H9 (cell line): ENCODE results near the gene ADCY1. TPM values are rescaled to one million over a fixed set of nuclear protein-coding genes. Genes with fewer than 3 reads are reported as not detected.

ENCODE experiments used
- DNase-seq: peaks from one replicate; pipeline ENCODE4 v3.0.0-alpha.2; 2017
- H2AFZ ChIP-seq: one replicate; pipeline ENCODE4 v1.6.1; 2013; ENCODE audit warnings: mild to moderate bottlenecking, low read length, control low read depth, moderate library complexity
- H2AK5ac ChIP-seq: 2 replicates; pipeline ENCODE4 v1.6.1; 2013; ENCODE audit warnings: low read length, control low read depth, mixed read lengths; ENCODE audit not compliant: insufficient read length
- H2BK120ac ChIP-seq: one replicate; pipeline ENCODE4 v1.6.1; 2013; ENCODE audit warnings: low read depth, mild to moderate bottlenecking, low read length, control low read depth, inconsistent platforms; ENCODE audit not compliant: poor library complexity, severe bottlenecking
- H2BK12ac ChIP-seq: 2 replicates; pipeline ENCODE4 v1.6.1; 2013; ENCODE audit warnings: low read length, control low read depth, mixed read lengths, low read depth; ENCODE audit not compliant: insufficient read length
- H2BK15ac ChIP-seq: 2 replicates; pipeline ENCODE4 v1.6.1; 2013; ENCODE audit warnings: low read depth, low read length, control low read depth
- H2BK20ac ChIP-seq: one replicate; pipeline ENCODE4 v1.6.1; 2013; ENCODE audit warnings: low read depth, mild to moderate bottlenecking, low read length, control low read depth, inconsistent platforms; ENCODE audit not compliant: poor library complexity, severe bottlenecking
- H2BK5ac ChIP-seq: 2 replicates; pipeline ENCODE4 v1.6.1; 2013; ENCODE audit warnings: low read length, control low read depth, mixed read lengths; ENCODE audit not compliant: insufficient read length
- H3K14ac ChIP-seq: 2 replicates; pipeline ENCODE4 v1.6.1; 2013; ENCODE audit warnings: low read length, control low read depth; ENCODE audit not compliant: insufficient read depth
- H3K18ac ChIP-seq: 2 replicates; pipeline ENCODE4 v1.6.1; 2013; ENCODE audit warnings: low read depth, mild to moderate bottlenecking, mixed read lengths, low read length, control low read depth; ENCODE audit not compliant: insufficient read length
- H3K23ac ChIP-seq: 2 replicates; pipeline ENCODE4 v1.6.1; 2013; ENCODE audit warnings: low read length, control low read depth, mixed read lengths, low read depth; ENCODE audit not compliant: insufficient read length
- H3K23me2 ChIP-seq: 2 replicates; pipeline ENCODE4 v1.6.1; 2013; ENCODE audit warnings: low read depth, mild to moderate bottlenecking, mixed read lengths, low read length, control low read depth; ENCODE audit not compliant: insufficient read length, poor library complexity, severe bottlenecking
- H3K27ac ChIP-seq: 2 replicates; pipeline ENCODE4 v1.5.1; 2013; ENCODE audit warnings: low read length, control low read depth, mixed read lengths, low read depth; ENCODE audit not compliant: insufficient read length
- H3K27me3 ChIP-seq: 2 replicates; pipeline ENCODE4 v1.6.1; 2013; ENCODE audit warnings: low read length, control low read depth, inconsistent platforms; ENCODE audit not compliant: insufficient read depth
- H3K4ac ChIP-seq: 2 replicates; pipeline ENCODE4 v1.6.1; 2013; ENCODE audit warnings: low read depth, mild to moderate bottlenecking, control low read depth, inconsistent platforms, low read length, moderate library complexity
- H3K4me1 ChIP-seq: 2 replicates; pipeline ENCODE4 v1.6.1; 2013; ENCODE audit warnings: low read length, control low read depth, inconsistent platforms; ENCODE audit not compliant: insufficient read depth
- H3K4me2 ChIP-seq: 2 replicates; pipeline ENCODE4 v1.6.1; 2013; ENCODE audit warnings: low read length, control low read depth, mixed read lengths; ENCODE audit not compliant: insufficient read length, insufficient read depth
- H3K56ac ChIP-seq: 2 replicates; pipeline ENCODE4 v1.6.1; 2013; ENCODE audit warnings: low read depth, mild to moderate bottlenecking, mixed read lengths, low read length, control low read depth; ENCODE audit not compliant: insufficient read length
- H3K79me1 ChIP-seq: 2 replicates; pipeline ENCODE4 v1.6.1; 2013; ENCODE audit warnings: low read depth, mild to moderate bottlenecking, moderate library complexity, low read length, control low read depth, inconsistent platforms; ENCODE audit not compliant: insufficient read depth, poor library complexity, severe bottlenecking
- H3K79me2 ChIP-seq: 2 replicates; pipeline ENCODE4 v1.6.1; 2013; ENCODE audit warnings: low read length, control low read depth, inconsistent platforms; ENCODE audit not compliant: insufficient read depth
- H3K9ac ChIP-seq: 2 replicates; pipeline ENCODE4 v1.6.1; 2013; ENCODE audit warnings: low read length, control low read depth, mixed read lengths; ENCODE audit not compliant: insufficient read length; ENCODE audit errors: extremely low read depth
- H3K9me3 ChIP-seq: one replicate; pipeline ENCODE4 v1.6.1; 2013; ENCODE audit warnings: low read depth, low read length, inconsistent platforms; ENCODE audit not compliant: control insufficient read depth
- H3T11ph ChIP-seq: one replicate; pipeline ENCODE4 v1.6.1; 2013; ENCODE audit warnings: mild to moderate bottlenecking, low read length, control low read depth, inconsistent platforms
- H4K20me1 ChIP-seq: one replicate; pipeline ENCODE4 v1.6.1; 2013; ENCODE audit not compliant: control insufficient read depth, insufficient read length, insufficient read depth
- H4K5ac ChIP-seq: 2 replicates; pipeline ENCODE4 v1.6.1; 2013; ENCODE audit warnings: low read depth, mild to moderate bottlenecking, mixed read lengths, low read length, control low read depth; ENCODE audit not compliant: insufficient read length
- H4K8ac ChIP-seq: replicated peaks from 2 replicates; pipeline ENCODE4 v1.6.1; 2013; ENCODE audit warnings: low read length, control low read depth, mixed read lengths, low read depth; ENCODE audit not compliant: insufficient read length
- H4K91ac ChIP-seq: 2 replicates; pipeline ENCODE4 v1.6.1; 2013; ENCODE audit warnings: low read depth, mild to moderate bottlenecking, moderate library complexity, mixed read lengths, low read length, control low read depth; ENCODE audit not compliant: insufficient read length
- H3K27ac Mint-ChIP-seq, 3 experiments: 2 replicates in 2 of 3; 3 replicates in 1 of 3; pipeline ENCODE4 v1.8.0; 2020 to 2021; ENCODE audit warnings: mixed read lengths in 3 of 3, mild to moderate bottlenecking in 1 of 3, moderate library complexity in 1 of 3
- H3K27me3 Mint-ChIP-seq: 2 replicates; pipeline ENCODE4 v1.8.0; 2021; ENCODE audit warnings: low read depth, mild to moderate bottlenecking, moderate library complexity, mixed read lengths
- H3K36me3 Mint-ChIP-seq, 3 experiments: 2 replicates in 2 of 3; 3 replicates in 1 of 3; pipeline ENCODE4 v1.8.0; 2020 to 2021; ENCODE audit warnings: low read depth in 3 of 3, mixed read lengths in 3 of 3; ENCODE audit not compliant: insufficient read depth in 1 of 3
- H3K4me1 Mint-ChIP-seq, 2 experiments: 2 replicates each; pipeline ENCODE4 v1.8.0; 2020; ENCODE audit warnings: mixed read lengths in 2 of 2
- H3K4me3 Mint-ChIP-seq, 2 experiments: 2 replicates in 1 of 2; 3 replicates in 1 of 2; pipeline ENCODE4 v1.8.0; 2020 to 2021; ENCODE audit warnings: mild to moderate bottlenecking in 2 of 2, mixed read lengths in 2 of 2, moderate library complexity in 1 of 2
- H3K9me3 Mint-ChIP-seq, 2 experiments: 2 replicates in 1 of 2; 3 replicates in 1 of 2; pipeline ENCODE4 v1.8.0; 2020; ENCODE audit warnings: mild to moderate bottlenecking in 2 of 2, mixed read lengths in 2 of 2, moderate library complexity in 1 of 2
- WGBS: extraction: QIAGEN DNeasy Blood & Tissue Kit; methylation state at CpG from one replicate; pipeline ENCODE4 v1.1.7; 2013; ENCODE audit warnings: missing lambda C conversion rate, low lambda C conversion rate, mixed read lengths; ENCODE audit not compliant: insufficient read length; ENCODE audit errors: extremely low coverage; 5-methylcytosine and 5-hydroxymethylcytosine counted together
- total RNA-seq: library from RNA; stranded (reverse); gene quantifications from 2 replicates; pipeline ENCODE4 v1.2.1, GENCODE V29; 2021
- TF ChIP-seq, protein P1 (sequence below): fragments of 200-600 bp; sonication (generic); conservative IDR thresholded peaks from 3 replicates; pipeline ENCODE4 v1.8.0; 2021; ENCODE audit warnings: antibody characterized with exemption, mild to moderate bottlenecking

The ADCY1 gene
- total RNA-seq, 1 experiment from 2014 or later: 21.6 TPM

DNA sequence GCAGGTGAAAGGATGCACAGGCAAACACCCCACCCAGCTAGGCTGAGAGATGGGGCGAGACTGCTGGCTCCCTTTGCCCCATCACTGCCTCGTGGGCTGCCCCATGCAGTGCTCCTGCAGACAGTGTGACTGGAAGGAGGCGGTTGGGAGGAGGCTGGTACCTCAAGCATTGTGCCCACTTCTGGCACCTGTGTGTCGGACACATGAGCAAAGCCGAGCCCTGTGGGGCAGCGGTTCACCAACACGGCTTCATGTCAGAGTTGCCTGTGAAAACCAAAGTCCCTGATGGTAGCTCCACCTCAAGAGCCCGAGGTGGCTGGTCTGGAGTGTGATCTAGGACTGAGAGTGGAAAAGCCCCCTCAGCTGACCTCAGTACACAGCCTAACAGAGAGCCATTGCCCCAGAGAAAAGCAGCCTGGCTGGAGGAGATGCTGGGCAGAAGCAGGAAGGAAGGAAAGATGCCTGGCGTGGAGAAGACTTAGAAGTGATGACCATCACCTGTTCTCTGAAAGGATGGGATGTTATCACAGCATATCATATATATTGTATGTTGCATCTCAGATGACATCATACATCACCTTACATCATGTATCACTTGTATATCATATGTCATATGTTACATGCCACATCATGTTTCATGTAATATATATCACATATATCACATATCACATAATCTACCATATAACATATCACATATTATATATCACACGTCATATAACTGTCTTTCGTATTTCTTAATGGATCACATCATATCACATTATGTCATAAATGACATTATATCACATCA, 75.6 kb downstream of the ADCY1 start:
- WGBS: 100% methylated on average over 2 of the region's 11 CpGs
- DNase-seq: no peak
- no peak overlapping the region for H3K27ac ChIP-seq
- H2BK20ac ChIP-seq: no peak overlapping the region
- H3K56ac ChIP-seq: no peak overlapping the region
- H3K23ac ChIP-seq: no peak overlapping the region
- H3K27me3 ChIP-seq: no peaks in the 10 kb centered on the region
- no peak overlapping the region for H2BK12ac ChIP-seq
- no peak overlapping the region for H2BK5ac ChIP-seq
- H3K4me2 ChIP-seq: no peak overlapping the region
- no peaks in the 10 kb centered on the region for H4K20me1 ChIP-seq
- no peak overlapping the region for H3K18ac ChIP-seq
- no peak overlapping the region for H4K91ac ChIP-seq
- no peak overlapping the region for H3T11ph ChIP-seq
- Mint-ChIP-seq H3K27me3 (no peaks in the 10 kb centered on the region), H3K9me3 (no peaks in the 10 kb centered on the region), H3K27ac (no peak overlapping the region), H3K4me1 (0 out of 4 replicates have a peak, but pooled peaks cover 0 to 4% of the 10 kb centered on the region in 2 experiments), H3K4me3 (no peak overlapping the region), H3K36me3 (peaks cover 4 to 18% (median 4%) of the 10 kb centered on the region in 3 experiments; a peak in 6 of 7 replicates)
- H3K79me2 ChIP-seq: no peaks in the 10 kb centered on the region
- H3K9ac ChIP-seq: no peak overlapping the region
- H3K79me1 ChIP-seq: no peaks in the 10 kb centered on the region
- no peaks in the 10 kb centered on the region for H3K23me2 ChIP-seq
- no peaks in the 10 kb centered on the region for H3K4me1 ChIP-seq
- H2BK120ac ChIP-seq: no peak overlapping the region
- no peak overlapping the region for H4K5ac ChIP-seq
- TF ChIP-seq, protein P1, sequence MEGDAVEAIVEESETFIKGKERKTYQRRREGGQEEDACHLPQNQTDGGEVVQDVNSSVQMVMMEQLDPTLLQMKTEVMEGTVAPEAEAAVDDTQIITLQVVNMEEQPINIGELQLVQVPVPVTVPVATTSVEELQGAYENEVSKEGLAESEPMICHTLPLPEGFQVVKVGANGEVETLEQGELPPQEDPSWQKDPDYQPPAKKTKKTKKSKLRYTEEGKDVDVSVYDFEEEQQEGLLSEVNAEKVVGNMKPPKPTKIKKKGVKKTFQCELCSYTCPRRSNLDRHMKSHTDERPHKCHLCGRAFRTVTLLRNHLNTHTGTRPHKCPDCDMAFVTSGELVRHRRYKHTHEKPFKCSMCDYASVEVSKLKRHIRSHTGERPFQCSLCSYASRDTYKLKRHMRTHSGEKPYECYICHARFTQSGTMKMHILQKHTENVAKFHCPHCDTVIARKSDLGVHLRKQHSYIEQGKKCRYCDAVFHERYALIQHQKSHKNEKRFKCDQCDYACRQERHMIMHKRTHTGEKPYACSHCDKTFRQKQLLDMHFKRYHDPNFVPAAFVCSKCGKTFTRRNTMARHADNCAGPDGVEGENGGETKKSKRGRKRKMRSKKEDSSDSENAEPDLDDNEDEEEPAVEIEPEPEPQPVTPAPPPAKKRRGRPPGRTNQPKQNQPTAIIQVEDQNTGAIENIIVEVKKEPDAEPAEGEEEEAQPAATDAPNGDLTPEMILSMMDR: no peak
- H2BK15ac ChIP-seq: no peak overlapping the region
- H3K14ac ChIP-seq: no peak overlapping the region
- no peak overlapping the region for H2AFZ ChIP-seq
- no peak overlapping the region for H2AK5ac ChIP-seq
- H4K8ac ChIP-seq: no peak overlapping the region
- H3K4ac ChIP-seq: no peak overlapping the region
- H3K9me3 ChIP-seq: no peaks in the 10 kb centered on the region
